Adrenal gland (tissue), 12 donors: ENCODE measurements around the gene HSD17B8. TPM values are rescaled to one million over a fixed set of nuclear protein-coding genes. Genes with fewer than 3 reads are reported as not detected.

Experiments used
- DNase-seq, 7 donors: peaks; one replicate each; pipeline ENCODE4 v3.0.0-alpha.2; 2019 to 2020
- H3K27ac ChIP-seq, 5 donors: fragments of 200-600 bp; sonication (generic) in 4 of 5; 1 replicate in 3 of 5; 2 replicates in 2 of 5; pipeline versions ENCODE4 v1.5.1 to v1.8.0; 2016 to 2020; ENCODE audit warnings: mild to moderate bottlenecking in 1 of 5
- H3K27me3 ChIP-seq: fragments of 200-600 bp; 2 replicates; pipeline ENCODE4 v1.8.0; 2021
- H3K36me3 ChIP-seq, 2 donors: fragments of 200-600 bp; replicated peaks in 1 of 2; 1 replicate in 1 of 2; 2 replicates in 1 of 2; pipeline versions ENCODE4 v1.5.1 to v1.8.0; 2018 to 2022
- H3K4me1 ChIP-seq, 2 donors: fragments of 200-600 bp; replicated peaks in 1 of 2; 1 replicate in 1 of 2; 2 replicates in 1 of 2; pipeline versions ENCODE4 v1.5.1 to v1.8.0; 2018 to 2021
- H3K4me3 ChIP-seq, 4 donors: fragments of 200-600 bp; sonication (generic) in 3 of 4; one replicate each; pipeline ENCODE4 v1.5.1; 2016 to 2018
- H3K9me3 ChIP-seq, 3 donors: fragments of 200-600 bp; sonication (generic) in 1 of 3; replicated peaks in 1 of 3; 1 replicate in 2 of 3; 2 replicates in 1 of 3; pipeline versions ENCODE4 v1.5.1 to v1.8.0; 2016 to 2021
- POLR2A ChIP-seq, 2 donors: fragments of 450-650 bp; IDR thresholded peaks; one replicate each; pipeline ENCODE4 v1.6.1; 2017; ENCODE audit warnings: antibody characterized with exemption in 2 of 2, mild to moderate bottlenecking in 2 of 2, moderate library complexity in 1 of 2
- WGBS, 4 donors: extraction: QIAGEN DNeasy Blood & Tissue Kit in 2 of 4; methylation state at CpG; one replicate each; pipeline versions ENCODE4 v1.1.5 to v1.1.7; 2013 to 2017; 5-methylcytosine and 5-hydroxymethylcytosine counted together
- intact Hi-C, 2 donors: fragments of 100-400 bp; cut with DNase I; formaldehyde crosslinking; loops; one replicate each; pipeline versions ENCODE4 v1.14.1 to v1.15.0; 2022 to 2023
- polyA plus RNA-seq, 3 donors: library from polyadenylated mRNA; stranded (reverse); fragments of 200-250 nt in 2 of 3; fragments of 350-450 nt in 1 of 3; fragmentation: Illumina TruSeq in 1 of 3; extraction: RNeasy Lipid Tissue Mini Kit (QIAGEN cat#74804) in 1 of 3; gene quantifications; one replicate each; pipeline ENCODE4 v1.2.3, GENCODE V29; 2013 to 2014
- total RNA-seq, 9 donors: library from RNA; depleted of rRNA in 4 of 9; stranded (reverse); fragments of >200 nt in 4 of 9; fragments of 120-200 nt in 1 of 9; fragmentation: NEBNext Ultra II Directional in 1 of 9; extraction: Animal tissue kit (Norgen Biotek cat#: 25700) in 1 of 9; gene quantifications; one replicate each; pipeline versions ENCODE4 v1.1.0 to v1.2.4, GENCODE V29; 2013 to 2023
- TF ChIP-seq, protein P1 (sequence below), 6 experiments: fragments of 450-650 bp in 4 of 6; fragments of 200-600 bp in 2 of 6; sonication (generic) in 1 of 6; IDR thresholded peaks; 1 replicate in 5 of 6; 2 replicates in 1 of 6; pipeline versions ENCODE4 v1.5.1 to v1.8.0; 2016 to 2021; ENCODE audit warnings: antibody characterized with exemption in 6 of 6, mild to moderate bottlenecking in 2 of 6, moderate library complexity in 1 of 6
- donor health status: healthy with polysubstance abuse.
- donor health status: Bipolar disorder and iron deficiency.
- donor health status: DM: yes; HTN: yes; CAD: no.
- donor health status: DM: no; HTN: no; CAD: no.
- donor health status: DM: no; HTN: no; CAD: no.
- donor health status: DM: yes; HTN: yes; CAD: no.

Gene HSD17B8
- total and polyA plus RNA-seq, 12 donors: 13.4 to 96.3 (median 32.7) TPM

DNA sequence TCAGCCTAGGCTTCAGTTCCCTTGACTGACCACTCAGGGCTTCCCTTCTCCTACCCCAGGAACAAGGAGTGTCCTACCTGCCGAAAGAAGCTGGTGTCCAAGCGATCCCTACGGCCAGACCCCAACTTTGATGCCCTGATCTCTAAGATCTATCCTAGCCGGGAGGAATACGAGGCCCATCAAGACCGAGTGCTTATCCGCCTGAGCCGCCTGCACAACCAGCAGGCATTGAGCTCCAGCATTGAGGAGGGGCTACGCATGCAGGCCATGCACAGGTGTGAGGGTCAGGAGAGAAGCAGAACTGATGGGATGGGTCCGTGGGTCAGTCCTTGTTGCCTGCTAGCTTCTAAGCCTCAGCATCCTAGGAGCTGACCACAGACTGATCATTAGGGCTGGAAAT lies 5.4 kb downstream of the HSD17B8 start:
- 92 to 95% (median 94%) methylated on average over 3 to 10 of the region's 10 CpGs for WGBS, 4 donors
- no peak overlapping the region for H3K27ac ChIP-seq
- H3K36me3 ChIP-seq: peaks cover 0 to 15% of the 10 kb centered on the region in 2 donors
- TF ChIP-seq, protein P1, sequence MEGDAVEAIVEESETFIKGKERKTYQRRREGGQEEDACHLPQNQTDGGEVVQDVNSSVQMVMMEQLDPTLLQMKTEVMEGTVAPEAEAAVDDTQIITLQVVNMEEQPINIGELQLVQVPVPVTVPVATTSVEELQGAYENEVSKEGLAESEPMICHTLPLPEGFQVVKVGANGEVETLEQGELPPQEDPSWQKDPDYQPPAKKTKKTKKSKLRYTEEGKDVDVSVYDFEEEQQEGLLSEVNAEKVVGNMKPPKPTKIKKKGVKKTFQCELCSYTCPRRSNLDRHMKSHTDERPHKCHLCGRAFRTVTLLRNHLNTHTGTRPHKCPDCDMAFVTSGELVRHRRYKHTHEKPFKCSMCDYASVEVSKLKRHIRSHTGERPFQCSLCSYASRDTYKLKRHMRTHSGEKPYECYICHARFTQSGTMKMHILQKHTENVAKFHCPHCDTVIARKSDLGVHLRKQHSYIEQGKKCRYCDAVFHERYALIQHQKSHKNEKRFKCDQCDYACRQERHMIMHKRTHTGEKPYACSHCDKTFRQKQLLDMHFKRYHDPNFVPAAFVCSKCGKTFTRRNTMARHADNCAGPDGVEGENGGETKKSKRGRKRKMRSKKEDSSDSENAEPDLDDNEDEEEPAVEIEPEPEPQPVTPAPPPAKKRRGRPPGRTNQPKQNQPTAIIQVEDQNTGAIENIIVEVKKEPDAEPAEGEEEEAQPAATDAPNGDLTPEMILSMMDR (IDR thresholded peaks at IDR 0.05): no peak
- TF ChIP-seq POLR2A (IDR thresholded peaks at IDR 0.05): no peak
- H3K9me3 ChIP-seq: no peaks in the 10 kb centered on the region
- H3K4me1 ChIP-seq: peaks cover 18 to 25% of the 10 kb centered on the region in 2 donors
- intact Hi-C loops: loop anchor here (5.0 kb wide), 1 partner anchor 37 kb away; no protein-coding TSS in a partner anchor
- no peaks in the 10 kb centered on the region for H3K27me3 ChIP-seq
- no peak overlapping the region for H3K4me3 ChIP-seq
- peak in 2 of 7 donors; percentile 15 to 18 for DNase-seq

DNA sequence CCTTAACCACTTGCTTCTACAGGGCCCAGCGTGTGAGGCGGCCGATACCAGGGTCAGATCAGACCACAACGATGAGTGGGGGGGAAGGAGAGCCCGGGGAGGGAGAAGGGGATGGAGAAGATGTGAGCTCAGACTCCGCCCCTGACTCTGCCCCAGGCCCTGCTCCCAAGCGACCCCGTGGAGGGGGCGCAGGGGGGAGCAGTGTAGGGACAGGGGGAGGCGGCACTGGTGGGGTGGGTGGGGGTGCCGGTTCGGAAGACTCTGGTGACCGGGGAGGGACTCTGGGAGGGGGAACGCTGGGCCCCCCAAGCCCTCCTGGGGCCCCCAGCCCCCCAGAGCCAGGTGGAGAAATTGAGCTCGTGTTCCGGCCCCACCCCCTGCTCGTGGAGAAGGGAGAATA lies 6.7 kb downstream of the HSD17B8 start:
- DNase-seq: no peak
- H3K4me1 ChIP-seq: peaks cover 13 to 20% of the 10 kb centered on the region in 2 donors

DNA sequence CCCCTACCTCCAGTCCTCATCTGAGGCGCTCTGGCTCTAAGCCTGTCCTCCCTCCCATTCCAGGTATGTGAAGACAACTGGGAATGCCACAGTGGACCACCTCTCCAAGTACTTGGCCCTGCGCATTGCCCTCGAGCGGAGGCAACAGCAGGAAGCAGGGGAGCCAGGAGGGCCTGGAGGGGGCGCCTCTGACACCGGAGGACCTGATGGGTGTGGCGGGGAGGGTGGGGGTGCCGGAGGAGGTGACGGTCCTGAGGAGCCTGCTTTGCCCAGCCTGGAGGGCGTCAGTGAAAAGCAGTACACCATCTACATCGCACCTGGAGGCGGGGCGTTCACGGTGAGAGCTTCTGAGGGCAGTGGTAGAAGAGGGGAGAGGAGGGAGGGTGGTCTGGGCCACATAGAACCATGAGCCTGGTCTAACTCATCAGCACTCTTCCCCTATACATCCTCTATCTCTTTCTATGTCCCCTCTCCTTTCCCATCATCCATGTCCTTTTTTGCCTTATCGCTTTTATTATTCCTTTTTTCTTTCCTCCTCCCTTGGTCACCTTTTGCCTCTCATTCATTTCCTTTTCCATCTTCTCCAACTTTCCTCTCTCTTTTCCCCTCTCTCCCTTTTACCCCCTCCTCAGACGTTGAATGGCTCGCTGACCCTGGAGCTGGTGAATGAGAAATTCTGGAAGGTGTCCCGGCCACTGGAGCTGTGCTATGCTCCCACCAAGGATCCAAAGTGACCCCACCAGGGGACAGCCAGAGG lies 7.4 kb downstream of the HSD17B8 start:
- 88 to 91% (median 90%) methylated on average over 11 to 18 of the region's 18 CpGs for whole genome bisulfite sequencing, 4 donors
- peak in 1 of 7 donors; percentile 23 for DNase-seq
- Histone ChIP-seq H3K27ac (no peak overlapping the region), H3K4me3 (no peak overlapping the region), H3K36me3 (peaks cover 0 to 15% of the 10 kb centered on the region in 2 donors), H3K9me3 (no peaks in the 10 kb centered on the region), H3K27me3 (no peaks in the 10 kb centered on the region), H3K4me1 (peaks cover 12 to 20% of the 10 kb centered on the region in 2 donors)
- intact Hi-C loops: loop anchor here in 1 of 2 donors (5.0 kb wide), 1 partner anchor 35 kb away; no protein-coding TSS in a partner anchor
- TF ChIP-seq POLR2A (IDR thresholded peaks at IDR 0.05): no peak
- TF ChIP-seq, protein P1 (IDR thresholded peaks at IDR 0.05): no peak

More for the DNA sequence above, 6.7 kb downstream of the HSD17B8 start:
- Histone ChIP-seq H3K27ac (no peak overlapping the region), H3K36me3 (peaks cover 0 to 15% of the 10 kb centered on the region in 2 donors), H3K4me3 (no peak overlapping the region), H3K27me3 (no peaks in the 10 kb centered on the region), H3K9me3 (no peaks in the 10 kb centered on the region)
- WGBS, 4 donors: 82 to 89% (median 86%) methylated on average over 13 to 17 of the region's 17 CpGs
- intact Hi-C loops: loop anchor here in 1 of 2 donors (5.0 kb wide), 1 partner anchor 36 kb away; no protein-coding TSS in a partner anchor
- no peak for TF ChIP-seq POLR2A (IDR thresholded peaks at IDR 0.05)
- TF ChIP-seq, protein P1 (IDR thresholded peaks at IDR 0.05): no peak

DNA sequence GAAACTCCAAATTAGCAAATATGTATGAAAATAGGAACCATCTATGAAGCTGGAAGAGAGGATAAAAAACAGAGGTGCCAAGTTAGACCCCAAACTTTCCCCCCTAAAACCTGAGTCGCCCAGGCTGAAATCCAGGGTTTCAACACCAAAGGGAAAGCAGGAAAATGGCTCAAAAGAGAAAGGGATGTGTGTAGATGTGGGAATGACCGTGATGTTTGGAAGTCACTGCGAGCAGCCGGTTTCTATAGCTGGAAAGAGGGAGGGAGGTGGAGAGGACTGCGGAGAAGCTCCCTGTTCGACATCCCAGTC lies 8.4 kb downstream of the HSD17B8 start:
- DNase-seq: no peak
- Histone ChIP-seq H3K36me3 (peaks cover 0 to 15% of the 10 kb centered on the region in 2 donors), H3K27ac (no peak overlapping the region), H3K9me3 (no peaks in the 10 kb centered on the region), H3K4me3 (peak overlapping the region in 1 of 4 donors; percentile 44), H3K27me3 (no peaks in the 10 kb centered on the region), H3K4me1 (peaks cover 3 to 16% of the 10 kb centered on the region in 2 donors)
- 2 to 9% (median 5%) methylated on average over 6 of the region's 6 CpGs for WGBS, 4 donors
- intact Hi-C loops: loop anchor here in 1 of 2 donors (5.0 kb wide), 1 partner anchor 34 kb away; no protein-coding TSS in a partner anchor
- TF ChIP-seq, protein P1 (IDR thresholded peaks at IDR 0.05): no peak
- no peak for TF ChIP-seq POLR2A (IDR thresholded peaks at IDR 0.05)
